AG20443 (cell line): ENCODE data around the gene TBC1D2B.

Experiments used
- DNase-seq: peaks from one replicate; pipeline ENCODE4 v3.0.0; 2012; ENCODE audit warnings: low spot score, mixed read lengths

TBC1D2B gene

DNA sequence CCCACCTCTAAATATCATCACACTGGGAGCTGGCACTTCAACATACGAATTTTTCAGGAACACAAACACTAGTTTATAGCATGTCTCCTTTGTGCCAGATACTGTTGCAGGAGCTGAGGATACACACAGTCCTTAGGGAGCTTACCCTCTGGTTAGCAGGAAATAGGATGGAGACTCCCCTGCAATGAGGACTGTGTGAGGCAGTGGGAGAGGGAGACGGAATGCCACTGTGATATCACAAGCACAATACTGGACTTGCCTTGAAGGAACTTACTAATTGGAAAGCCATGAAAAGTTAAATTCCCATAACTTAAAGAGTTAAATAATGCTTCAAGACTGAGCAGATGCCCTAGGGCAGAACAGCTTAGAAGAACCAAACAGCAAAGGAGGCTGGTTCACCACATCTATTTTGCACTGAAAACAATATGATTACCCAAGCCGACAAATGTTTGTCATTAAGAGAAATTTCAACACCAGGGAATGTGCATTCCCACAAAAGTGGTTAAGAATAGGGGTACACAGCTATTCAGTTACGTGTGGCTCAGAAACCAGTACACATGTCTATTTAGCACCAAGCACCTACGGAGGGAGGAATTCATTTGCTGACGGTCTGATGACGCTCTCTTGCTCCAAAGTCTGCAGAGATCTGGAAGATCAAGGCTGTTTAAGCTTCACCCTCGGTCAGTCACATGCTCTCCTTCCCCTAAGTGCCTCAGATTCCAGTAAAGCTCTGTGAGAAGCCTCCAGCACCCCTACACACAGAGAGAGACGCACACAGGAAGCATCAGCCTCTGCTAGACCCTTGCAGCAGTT, 5.2 kb downstream of the TBC1D2B start:
- peak; percentile 50 for DNase-seq

DNA sequence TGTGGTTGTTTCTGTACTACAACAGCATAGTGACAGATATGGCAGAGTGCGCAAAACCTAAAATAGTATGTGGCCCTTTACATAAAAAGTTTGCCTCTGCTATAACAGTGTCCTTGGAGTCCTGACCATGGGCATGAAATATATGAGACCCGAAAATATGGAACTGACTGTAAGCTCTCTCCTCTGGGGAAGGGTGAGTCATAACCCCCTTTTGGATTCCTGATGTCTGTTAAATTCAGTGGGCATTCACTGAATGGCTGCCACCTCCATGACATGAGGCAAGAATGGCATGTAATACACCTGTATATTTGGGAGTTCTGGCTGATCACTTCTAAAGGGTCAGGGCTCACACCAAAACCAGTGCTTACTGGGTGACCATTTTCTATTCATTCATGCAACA, 6.1 kb downstream of the TBC1D2B start:
- DNase-seq = no peak

DNA sequence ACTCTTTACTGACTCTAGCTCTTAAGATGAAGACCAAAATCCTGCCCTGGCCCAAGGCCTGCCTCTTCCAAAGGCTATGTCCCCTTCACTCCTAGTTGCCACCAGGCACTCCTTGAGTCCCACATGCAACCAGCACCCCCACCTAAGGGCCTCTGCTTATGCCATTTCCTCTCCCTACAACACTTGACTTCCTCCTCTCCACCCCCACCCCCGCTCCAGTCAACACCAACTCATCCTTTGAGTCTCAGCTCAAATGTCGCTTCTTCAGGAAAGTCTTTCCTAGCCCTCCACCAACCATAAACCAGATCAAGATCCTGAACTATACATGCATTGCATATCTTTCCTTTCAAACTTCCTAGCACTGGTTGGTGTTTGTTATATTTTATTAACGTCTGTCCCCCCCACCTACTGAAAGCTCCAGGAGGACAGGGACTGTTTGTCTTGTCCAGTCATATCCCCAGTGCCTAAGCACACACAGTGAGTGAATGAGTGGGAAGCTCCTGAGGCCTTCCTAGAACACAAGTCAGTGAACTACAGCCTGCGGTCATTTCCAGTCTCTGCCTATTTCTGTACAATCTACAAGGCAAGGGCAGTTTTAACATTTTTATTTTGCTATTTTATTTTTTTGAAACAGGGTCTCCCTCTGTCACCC, 7.3 kb downstream of the TBC1D2B start:
- DNase-seq = no peak

DNA sequence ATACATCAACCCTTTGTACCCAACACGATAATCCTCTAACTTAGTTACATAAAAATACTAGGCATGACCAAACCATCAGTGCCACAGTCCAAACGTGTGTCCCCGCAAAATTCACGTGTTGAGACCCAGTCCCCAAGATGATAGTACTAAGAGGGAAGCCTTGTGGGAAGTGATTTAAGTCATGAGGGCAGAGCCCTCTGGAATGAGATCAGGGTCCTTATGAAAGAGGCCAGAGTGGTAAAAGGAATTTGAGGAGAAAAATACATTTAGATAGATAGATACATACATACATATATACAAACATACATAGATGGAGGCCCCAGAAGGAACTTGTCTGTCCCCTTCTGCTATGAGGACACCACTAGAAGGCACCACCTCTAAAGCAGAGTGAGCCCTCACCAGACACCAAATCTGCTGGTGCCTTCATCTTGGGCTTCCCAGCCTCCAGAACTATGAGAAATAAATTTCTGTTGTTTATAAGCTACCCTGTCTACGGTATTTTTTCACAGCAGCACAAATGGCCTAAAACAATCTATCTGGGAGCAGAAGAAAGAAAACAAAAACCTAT, 8.0 kb downstream of the TBC1D2B start:
- no peak for DNase-seq

DNA sequence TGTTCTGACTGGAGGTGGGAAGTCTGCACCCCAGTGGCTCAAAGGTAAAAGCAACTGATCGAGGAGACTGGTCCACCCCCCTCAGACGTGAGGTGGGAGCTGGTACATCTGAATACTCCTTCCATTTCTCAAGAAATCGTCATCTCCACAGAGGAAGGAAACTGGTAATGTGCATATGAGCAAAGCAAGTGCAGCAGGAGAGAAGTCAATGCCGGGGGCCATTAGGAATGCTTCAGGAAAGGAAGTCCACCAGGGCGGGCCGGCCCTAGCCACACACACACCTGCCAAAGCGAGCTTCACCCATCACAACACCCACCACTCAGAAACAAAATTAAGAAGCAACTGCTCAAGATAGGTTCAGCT, 8.5 kb downstream of the TBC1D2B start:
- DNase-seq = no peak

DNA sequence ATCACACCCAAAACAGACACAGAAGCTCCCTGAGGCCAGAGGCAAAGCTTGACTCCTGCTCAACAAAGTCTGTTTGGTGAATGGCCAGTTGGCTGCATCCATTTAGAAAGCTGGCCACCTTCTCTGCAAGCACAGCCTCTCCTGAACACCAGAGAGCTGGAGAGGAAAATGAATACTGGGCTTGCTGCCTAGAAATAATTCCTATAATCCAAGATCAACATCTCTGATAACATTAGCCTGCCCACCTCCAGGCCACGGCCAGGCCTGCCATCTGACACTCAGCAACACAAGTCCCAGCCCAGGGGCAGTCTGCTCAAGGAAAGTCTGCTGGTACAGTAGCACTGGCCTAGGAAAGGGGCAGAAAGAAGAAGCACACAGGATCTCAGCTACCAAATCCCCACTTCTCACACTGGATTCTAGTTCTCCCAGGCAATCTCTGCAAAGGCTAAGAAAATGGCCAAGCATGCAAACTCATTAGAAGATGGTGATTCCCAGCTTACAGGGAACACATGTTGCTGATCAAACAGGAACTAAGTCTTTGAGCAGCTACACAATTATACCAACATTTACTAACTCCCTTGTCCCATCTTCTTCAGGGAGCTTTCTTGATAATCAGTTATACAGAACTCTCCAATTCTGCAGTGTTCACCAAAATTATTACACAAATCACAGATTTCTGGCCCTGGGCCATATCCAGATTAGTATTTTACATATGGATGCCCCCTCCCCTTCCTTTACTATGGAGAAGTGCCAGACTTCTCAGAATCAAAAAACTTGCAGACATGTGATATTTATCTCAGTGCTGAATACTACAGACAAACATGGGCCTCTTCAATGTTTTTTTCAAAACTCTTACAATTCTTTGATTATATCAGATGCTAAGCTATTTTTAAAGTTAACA, 9.9 kb downstream of the TBC1D2B start:
- DNase-seq = no peak

DNA sequence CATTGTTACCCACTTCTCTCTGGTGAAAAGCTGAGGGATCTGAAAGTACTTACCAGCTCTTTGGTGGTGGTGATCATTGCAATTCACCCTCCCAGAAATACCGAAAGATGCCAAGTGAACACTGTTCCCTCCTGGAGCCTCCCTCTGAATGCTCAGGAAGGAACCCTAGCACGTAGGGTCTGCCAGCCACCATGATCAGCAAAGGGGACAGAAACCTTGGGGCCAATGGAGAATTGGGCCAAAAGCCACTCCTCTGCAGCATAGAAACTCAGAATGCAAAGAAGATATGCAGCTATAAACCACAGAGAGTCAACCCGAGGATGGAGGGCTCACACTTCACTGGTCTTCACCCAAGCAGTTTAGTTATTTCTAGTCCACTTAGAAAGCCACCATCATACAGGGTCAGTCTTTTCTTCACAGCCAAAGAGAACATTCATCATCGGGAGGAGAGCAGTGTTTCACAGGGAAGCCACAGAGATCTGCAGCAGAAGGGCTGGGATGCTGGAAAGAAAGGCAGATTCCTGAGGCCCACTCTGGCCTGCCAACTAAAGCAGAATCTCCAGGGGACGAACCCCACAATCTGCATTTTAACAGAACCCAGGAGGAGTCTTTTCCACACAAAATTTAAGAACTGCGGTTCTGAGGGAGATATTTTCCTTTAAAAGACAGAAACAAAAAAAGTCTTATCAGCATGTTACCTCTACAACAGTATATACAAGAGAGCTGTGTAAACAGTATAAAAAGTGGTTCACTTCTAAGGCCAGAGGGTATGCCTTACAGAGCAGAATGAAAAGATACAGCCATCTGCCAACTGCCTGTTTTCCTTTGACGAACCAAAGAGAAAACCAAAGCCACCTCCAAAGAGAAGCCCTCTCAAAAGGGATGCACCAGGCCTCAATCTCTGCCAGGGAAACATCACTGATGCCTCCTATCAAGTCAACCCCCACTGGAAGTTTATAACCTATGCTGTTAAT, 11.3 kb downstream of the TBC1D2B start:
- peak; percentile 26 for DNase-seq

DNA sequence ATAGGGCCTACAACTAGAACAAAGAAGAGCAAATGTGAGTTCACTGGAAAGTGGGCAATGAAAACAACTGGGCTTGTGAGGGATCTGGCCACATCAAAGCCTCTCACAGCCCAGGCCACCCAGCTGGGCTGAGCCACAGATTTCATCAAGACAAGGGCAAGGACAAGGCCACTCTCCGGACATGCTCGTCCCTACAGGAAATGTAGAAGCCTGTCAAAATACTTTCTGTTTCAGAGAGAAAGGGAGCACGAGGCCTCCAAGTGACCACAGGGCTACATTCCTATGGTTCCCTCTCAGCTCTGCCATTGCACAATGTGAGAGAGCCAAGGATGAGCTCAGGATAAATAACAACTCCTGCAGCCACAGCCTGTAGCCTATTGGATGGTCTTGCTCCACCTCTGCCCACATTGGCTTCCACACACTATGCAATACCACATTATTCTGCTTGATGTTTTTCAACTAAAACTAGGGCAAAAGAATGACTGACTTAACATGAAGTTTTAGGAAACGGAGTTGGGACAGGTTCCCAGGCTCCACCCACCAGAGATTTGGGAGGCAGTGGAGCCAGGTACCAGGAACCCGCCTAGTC, 12.1 kb downstream of the TBC1D2B start:
- peak; percentile 93 for DNase-seq

DNA sequence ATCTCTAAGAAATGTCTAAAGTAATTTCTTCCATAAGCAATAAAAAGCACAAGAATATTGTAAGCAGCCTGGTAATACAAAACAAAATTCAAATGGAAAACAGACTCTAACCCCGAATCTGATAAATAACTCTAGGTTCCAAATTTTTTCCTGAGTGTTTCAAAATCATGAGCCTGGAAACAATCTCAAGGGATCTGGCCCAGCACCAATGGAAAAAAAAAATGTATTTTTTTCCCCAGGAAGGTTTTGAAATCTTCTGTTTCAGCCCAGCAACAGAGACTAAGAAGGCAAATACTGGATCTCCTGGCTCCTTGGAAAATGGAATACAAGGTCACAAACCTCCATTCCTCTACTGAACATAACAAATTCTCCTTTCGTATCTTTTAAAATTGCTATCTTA, 13.0 kb downstream of the TBC1D2B start:
- peak; percentile 27 for DNase-seq

DNA sequence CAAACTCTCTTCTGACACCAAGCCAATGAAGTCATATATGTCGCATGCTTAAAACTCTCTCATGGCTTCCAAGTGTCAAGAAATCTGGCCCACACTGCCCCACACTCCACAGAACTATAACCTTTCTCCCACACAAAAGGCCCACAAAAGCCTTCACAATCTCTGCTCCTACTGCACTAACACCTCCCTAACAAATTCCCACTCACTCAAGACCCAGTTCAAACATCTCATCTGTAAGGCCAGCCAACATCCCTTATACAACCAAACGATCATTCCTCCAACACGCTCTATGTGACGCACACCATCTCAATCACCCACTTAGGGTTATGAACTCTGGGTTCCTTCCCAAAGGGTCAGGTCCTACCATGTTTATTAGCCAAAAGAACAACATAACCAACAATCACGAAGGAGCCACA, 13.5 kb downstream of the TBC1D2B start:
- DNase-seq = no peak

DNA sequence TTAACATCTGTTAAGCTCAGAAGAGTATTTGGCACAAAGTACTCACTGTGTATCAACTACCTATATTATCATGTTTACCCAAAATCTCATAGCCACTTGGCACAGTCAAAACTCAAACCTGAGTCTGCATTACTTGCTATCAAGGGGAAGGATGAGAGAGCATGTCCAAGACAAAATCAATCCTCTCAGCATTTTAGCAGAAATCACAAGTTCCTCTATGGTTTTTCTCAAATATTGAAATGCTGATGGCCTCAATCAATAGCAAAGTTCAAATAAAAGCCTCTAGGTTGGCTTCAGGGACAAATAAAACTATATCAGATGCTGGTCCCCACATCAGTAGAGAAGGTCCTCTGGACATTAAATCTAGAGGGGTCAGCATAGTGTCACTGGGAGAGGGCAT, 14.3 kb downstream of the TBC1D2B start:
- DNase-seq = no peak

DNA sequence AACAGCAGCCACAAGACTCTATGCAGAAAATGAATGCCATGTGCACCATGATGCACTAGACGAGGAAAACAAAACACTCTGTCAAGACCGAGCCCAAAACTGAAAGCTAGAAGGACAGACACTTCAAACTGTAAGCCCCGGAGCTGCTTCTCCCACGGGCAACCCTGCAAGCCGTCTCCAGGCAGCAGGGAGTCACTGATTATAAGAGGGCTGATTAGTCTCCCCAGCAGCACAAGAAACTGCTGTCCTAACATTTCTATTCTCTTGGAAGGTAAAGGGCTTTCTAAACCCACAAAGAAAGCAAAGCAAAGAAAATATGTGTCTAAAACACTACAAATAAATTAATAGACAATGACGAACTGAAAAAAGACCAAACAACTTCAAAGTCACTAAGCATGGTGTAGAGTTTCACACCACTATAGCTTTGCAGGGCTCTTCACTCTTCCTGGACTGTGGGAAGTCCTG, 15.5 kb downstream of the TBC1D2B start:
- DNase-seq = peak; percentile 48

DNA sequence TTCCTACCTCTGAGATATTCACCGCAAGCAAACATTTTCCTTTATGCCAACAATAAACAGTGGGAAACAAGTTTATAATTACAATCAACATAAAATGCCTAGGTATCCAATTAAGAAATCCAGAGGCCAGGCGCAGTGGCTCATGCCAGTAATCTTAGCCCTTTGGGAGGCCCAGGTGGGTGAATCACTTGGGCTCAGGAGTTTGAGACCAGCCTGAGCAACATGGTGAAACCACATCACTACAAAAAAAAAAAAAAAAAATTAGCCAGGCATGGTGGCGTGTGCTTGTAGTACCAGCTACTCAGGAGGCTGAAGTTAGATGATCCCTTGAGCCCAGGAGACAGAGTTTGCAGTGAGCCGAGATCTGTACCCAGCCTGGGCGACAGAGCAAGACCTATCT, 17.3 kb downstream of the TBC1D2B start:
- DNase-seq = no peak

DNA sequence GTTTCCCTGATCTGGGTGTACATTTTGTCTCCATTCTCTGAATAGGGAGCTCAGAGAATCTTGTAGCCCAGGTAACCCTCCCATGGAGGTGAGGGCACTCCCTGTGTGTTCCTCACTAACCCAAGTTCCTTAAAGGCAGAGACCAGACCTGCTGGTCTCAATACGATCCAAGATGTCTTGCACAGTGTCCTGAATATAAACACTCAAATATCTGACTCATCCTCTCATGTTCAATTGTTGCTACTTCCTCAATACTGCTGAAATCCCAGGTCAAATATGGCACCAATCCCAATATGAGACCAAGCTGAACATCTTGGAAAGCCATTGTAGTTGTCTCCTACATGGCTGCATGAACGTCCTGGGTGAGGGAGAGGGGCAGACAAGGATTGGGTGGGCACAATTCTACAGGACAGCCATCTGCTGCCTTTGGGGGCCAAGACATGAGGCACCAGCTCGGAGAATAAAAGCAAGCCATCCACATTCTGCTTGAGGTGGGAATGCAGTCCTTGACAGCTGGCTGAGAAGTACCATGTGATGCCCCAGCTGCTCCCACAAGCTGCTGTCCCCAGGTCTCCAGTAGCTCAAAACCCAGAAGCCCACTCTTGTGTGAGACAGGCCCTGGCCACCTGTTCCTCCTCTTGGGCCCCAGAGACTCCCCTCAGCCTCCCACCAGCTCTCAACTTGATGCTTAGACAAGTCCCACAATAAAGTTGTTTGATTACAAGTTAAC, 18.2 kb downstream of the TBC1D2B start:
- no peak for DNase-seq

DNA sequence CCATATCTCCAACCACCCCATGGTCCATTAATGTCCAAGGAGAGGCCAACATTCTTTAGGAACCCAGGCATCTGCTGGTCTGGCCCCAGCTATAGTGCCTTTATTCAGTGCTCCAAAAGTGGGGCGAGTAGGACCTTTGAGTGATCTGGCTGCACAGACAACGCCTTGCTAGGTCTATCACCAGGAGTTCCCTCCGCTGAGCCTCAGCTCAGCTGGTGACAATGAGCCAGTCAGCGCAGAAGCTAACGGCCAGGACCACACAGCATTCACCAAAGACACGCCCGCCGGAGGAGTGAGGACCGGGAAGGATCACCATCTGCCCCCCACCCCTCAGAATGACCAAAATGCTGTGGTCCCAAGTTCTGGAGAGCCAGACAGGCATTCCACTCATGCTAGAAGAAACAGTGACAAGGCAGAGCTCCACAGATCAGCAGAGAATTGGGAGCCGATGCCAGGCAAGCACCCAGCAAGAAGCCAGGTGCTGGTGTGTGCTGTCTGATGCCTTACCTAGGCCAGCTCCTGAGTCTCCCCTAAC, 19.0 kb downstream of the TBC1D2B start:
- no peak for DNase-seq

DNA sequence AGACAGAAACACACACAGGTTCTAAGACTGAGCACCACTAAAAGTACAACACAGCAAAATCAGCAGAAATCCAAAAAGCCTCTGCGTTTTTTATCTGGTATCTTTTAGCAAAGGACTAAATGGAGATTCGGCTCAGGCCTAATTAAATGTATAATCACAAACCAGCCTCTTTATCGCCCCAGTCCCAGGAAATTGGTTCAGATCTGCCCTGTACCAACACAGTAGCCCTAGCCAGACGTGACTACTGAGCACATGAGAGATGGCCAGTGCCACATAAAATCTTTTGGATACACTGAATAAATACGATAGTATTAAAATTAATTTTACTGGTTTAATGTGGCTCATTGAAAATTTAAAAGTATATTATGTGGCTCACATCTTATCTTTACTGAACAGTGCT, 19.7 kb downstream of the TBC1D2B start:
- DNase-seq = no peak

DNA sequence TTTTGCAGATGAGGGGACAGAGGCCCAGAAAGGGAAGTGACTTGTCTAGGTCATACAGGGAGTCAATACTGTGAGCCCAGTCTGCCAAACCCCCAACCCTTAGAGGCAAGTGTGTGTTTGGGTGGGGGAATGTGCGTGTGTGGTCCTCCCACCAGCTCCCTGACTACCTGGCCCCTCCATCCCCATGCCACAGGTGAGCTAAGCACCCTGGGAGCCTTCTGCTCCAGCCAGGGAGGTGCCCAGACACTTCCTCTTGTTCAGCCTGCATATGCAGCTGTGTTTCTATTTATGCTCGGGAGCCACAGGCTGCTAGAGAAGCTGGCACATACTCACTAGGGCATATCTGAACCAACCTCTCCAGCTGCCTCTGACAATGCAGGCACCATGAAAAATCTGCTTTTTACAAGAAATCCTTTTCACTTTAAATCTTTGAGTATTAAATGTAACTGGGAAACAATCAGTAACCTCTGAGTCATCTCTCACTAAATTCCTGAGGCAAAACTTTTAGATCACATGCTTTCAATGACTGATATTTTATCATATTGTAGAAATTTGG, 20.7 kb downstream of the TBC1D2B start:
- no peak for DNase-seq

DNA sequence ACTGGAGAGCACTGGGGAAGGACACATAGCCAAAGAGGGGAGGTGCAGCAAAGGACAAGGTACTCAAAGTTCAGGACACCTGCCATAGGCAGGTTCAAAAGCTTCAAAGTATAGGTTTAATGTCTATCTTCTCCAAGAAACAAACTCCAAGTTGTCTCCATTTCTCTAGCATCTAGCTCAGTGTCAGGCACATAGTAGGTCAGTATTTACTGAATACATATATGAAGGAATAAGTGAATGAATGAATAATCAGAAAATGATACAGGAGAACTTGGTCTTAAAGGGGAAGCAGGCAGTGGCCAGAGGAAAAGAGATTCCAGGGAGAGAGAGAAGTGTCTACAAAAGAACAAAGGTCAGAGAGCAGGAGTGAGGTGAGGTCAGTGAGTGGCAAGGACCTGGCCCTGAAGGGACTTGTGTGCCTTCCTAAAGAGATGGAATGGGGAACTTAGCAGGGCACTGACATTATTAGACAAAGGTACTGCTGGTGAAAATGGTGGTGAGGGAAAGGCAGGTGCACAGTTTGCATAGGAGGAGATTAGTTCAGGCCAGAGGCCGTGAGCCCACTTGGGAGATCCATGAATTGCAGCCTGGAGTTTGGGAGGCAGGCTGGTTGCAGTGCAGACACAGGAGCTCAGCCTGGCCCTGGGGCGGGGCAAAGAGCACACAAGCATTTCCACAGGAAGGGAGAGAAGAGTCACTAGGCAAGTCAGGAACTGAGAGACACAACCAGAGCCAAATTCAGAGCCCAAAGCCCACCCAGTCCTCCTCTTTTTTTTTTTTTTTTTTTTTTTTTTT, 21.4 kb downstream of the TBC1D2B start:
- peak; percentile 71 for DNase-seq

DNA sequence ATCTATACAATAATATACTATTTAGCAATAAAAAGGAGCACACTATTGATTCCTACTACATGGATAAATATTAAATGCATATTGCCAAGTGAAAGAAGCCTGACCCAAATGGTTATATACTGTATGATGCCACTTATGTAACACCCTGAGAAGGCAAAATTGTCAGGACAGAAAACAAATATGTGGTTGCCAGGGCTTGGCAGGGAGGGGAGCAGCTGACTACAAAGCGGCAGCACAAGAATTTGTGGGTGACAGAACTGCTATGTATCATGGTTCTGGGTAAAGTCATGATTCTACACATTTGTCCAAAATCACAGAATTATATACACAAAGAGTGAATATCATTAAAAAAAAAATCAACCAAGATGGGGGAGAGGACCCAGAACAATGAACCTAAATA, 22.5 kb downstream of the TBC1D2B start:
- DNase-seq = no peak
